Right ventricle myocardium inferior (tissue), 1 donor: ENCODE measurements around the gene TMEM52B. TPM values are rescaled to one million over a fixed set of nuclear protein-coding genes. Genes with fewer than 3 reads are reported as not detected.

Experiments used
- ATAC-seq: fragments of 200-7000 bp; cut with Tn5 transposase; one replicate; pipeline ENCODE4 v1.9.1; 2020; ENCODE audit warnings: mild to moderate bottlenecking, moderate library complexity
- DNase-seq: peaks from one replicate; pipeline ENCODE4 v3.0.0; 2021; ENCODE audit errors: missing footprints
- intact Hi-C: fragments of 100-400 bp; cut with DNase I; formaldehyde crosslinking; loops from one replicate; pipeline ENCODE4 v1.11.0; 2022
- long read RNA-seq: library from polyadenylated mRNA; unstranded; transcript quantifications from one replicate; pipeline ENCODE4 v2.0.0, GENCODE V29; 2021
- total RNA-seq: library from RNA; stranded (reverse); fragmentation: NEBNext Ultra II Directional; extraction: Animal tissue kit (Norgen Biotek cat#: 25700); gene quantifications from one replicate; pipeline ENCODE4 v1.2.1, GENCODE V29; 2021
- donor health status: DM: no; HTN: yes; CAD: no; lungs with severe emphysema.

The TMEM52B gene
- total RNA-seq: not detected
- long read RNA-seq: 0 reads

GRCh38 chr12:10178821-10179220, at the start of gene TMEM52B:
TMEM52B (plus strand) TSS chr12:10179032; CDS start chr12:10179575, 543 bp downstream.
- no peak for DNase-seq
- no peak for ATAC-seq
- intact Hi-C loops: no loop called here

GRCh38 chr12:10130042-10130441, 48.8 kb upstream of the TMEM52B start, which contains the start of gene CLEC7A:
CLEC7A (minus strand) TSS chr12:10130199; CDS start chr12:10130082, 117 bp downstream.
- ATAC-seq: no peak
- intact Hi-C loops: no loop called here
- no peak for DNase-seq

- ATAC-seq: peak; percentile 38
- DNase-seq: no peak
- intact Hi-C loops: no loop called here
Observed at GRCh38 chr12:10131111-10131690, 47.6 kb upstream of the TMEM52B start.

GRCh38 chr12:10132850-10133370, 45.9 kb upstream of the TMEM52B start:
- ATAC-seq (no peak), DNase-seq (no peak)
- intact Hi-C loops: no loop called here

- no peak for DNase-seq
- intact Hi-C loops: no loop called here
- ATAC-seq: no peak
Observed at GRCh38 chr12:10135126-10135525, 43.7 kb upstream of the TMEM52B start.

- DNase-seq (no peak), ATAC-seq (no peak)
- intact Hi-C loops: no loop called here
Observed at GRCh38 chr12:10136637-10137205, 42.1 kb upstream of the TMEM52B start.

- ATAC-seq: no peak
- DNase-seq: peak; percentile 54
- intact Hi-C loops: loop anchor here (2.0 to 5.0 kb wide), 3 partner anchors 105 to 388 kb away; no protein-coding TSS in a partner anchor
Observed at GRCh38 chr12:10140001-10140400, 38.8 kb upstream of the TMEM52B start.

GRCh38 chr12:10142976-10143589, 35.7 kb upstream of the TMEM52B start:
- no peak for DNase-seq
- ATAC-seq: no peak
- intact Hi-C loops: loop anchor here (5.0 kb wide), 2 partner anchors 136 to 391 kb away; no protein-coding TSS in a partner anchor

GRCh38 chr12:10147714-10148403, 31.0 kb upstream of the TMEM52B start:
- ATAC-seq (no peak), DNase-seq (no peak)
- intact Hi-C loops: no loop called here

GRCh38 chr12:10151621-10152020, 27.2 kb upstream of the TMEM52B start:
- DNase-seq (no peak), ATAC-seq (no peak)
- intact Hi-C loops: loop anchor here (10.0 kb wide), 1 partner anchor 63 kb away; the partner anchor contains the start of gene GABARAPL1

- DNase-seq: peak; percentile 87
- intact Hi-C loops: loop anchor here (1.0 to 10.0 kb wide), 2 partner anchors 37 to 61 kb away; partner anchors contain the start of gene GABARAPL1
- ATAC-seq: peak; percentile 93
Observed at GRCh38 chr12:10153271-10154144, 25.3 kb upstream of the TMEM52B start.

- ATAC-seq: peak; percentile 49
- intact Hi-C loops: loop anchor here (10.0 kb wide), 1 partner anchor 61 kb away; the partner anchor contains the start of gene GABARAPL1
Observed at GRCh38 chr12:10154145-10154496, 24.7 kb upstream of the TMEM52B start.

GRCh38 chr12:10155966-10156365, 22.9 kb upstream of the TMEM52B start:
- no peak for ATAC-seq
- DNase-seq: no peak
- intact Hi-C loops: loop anchor here (10.0 kb wide), 1 partner anchor 59 kb away; the partner anchor contains the start of gene GABARAPL1

More at GRCh38 chr12:10154145-10154496, 24.7 kb upstream of the TMEM52B start:
- DNase-seq: no peak

GRCh38 chr12:10158406-10158805, 20.4 kb upstream of the TMEM52B start:
- no peak for ATAC-seq
- intact Hi-C loops: loop anchor here (10.0 kb wide), 1 partner anchor 56 kb away; the partner anchor contains the start of gene GABARAPL1
- no peak for DNase-seq

- ATAC-seq (no peak), DNase-seq (no peak)
- intact Hi-C loops: loop anchor here (10.0 kb wide), 1 partner anchor 56 kb away; the partner anchor contains the start of gene GABARAPL1
Observed at GRCh38 chr12:10159280-10159679, 19.6 kb upstream of the TMEM52B start.

- intact Hi-C loops: no loop called here
- no peak for DNase-seq
- ATAC-seq: peak; percentile 13
Observed at GRCh38 chr12:10160617-10161385, 18.0 kb upstream of the TMEM52B start.

- ATAC-seq (no peak), DNase-seq (no peak)
- intact Hi-C loops: no loop called here
Observed at GRCh38 chr12:10163084-10163483, 15.7 kb upstream of the TMEM52B start.
